SH-SY5Y (cell line): ENCODE results near the gene RNASEH2B.

Experiments used
- GATA2 ChIP-seq: IDR thresholded peaks from 2 replicates; pipeline ENCODE4 v1.6.1; 2011; ENCODE audit warnings: mild to moderate bottlenecking, low read depth, low read length
- GATA3 ChIP-seq: IDR thresholded peaks from 2 replicates; pipeline ENCODE4 v1.6.1; 2011; ENCODE audit warnings: low read depth, mild to moderate bottlenecking, low read length, moderate library complexity

- no peak for TF ChIP-seq GATA3
- no peak for TF ChIP-seq GATA2
These were observed 36.1 kb upstream of the RNASEH2B start for GRCh38 chr13:50873467-50873866.
